IPS DF 4.7 (cell line): ENCODE data around the gene SENP7.
"Not testable (repeated sequence)": the region's sequence is repeated elsewhere in the genome, so short reads cannot be mapped to it uniquely, and the experiment has no call there.

Experiments used
- DNase-seq: peaks from one replicate; pipeline ENCODE4 v3.0.0-alpha.2; 2013; ENCODE audit warnings: low spot score; ENCODE audit errors: extremely low read depth

SENP7 gene

DNA sequence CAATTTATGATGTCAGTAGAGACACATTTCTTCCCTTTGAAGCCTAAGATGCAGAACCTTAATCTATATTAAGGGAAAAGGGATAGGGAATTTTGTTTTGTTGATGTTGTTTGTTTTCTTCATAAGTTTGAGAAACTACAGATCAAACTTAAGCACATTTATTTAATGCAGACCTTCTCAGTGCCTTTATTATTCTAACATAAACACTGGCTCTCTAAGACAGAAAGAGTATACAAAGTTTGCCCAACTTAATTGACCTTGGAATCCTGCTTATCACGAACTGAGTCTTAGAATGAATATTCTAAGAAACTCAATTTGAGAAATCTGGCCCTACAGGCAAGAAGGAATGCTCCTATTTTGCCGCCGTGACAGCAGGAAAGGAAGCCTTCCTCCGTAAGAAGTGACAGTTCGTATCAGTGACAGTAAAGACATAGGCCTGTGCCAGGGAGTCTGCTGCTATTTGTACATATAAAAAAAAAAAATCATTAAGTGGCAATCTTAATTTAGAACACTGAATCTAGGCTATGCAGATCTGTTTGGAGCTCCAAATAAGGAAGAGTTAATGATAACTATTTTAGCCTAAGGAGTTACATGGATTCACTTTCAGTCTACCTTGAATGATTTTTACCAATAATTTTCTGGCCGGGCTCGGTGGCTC lies 183.9 kb downstream of the SENP7 start:
- DNase-seq = no peak

DNA sequence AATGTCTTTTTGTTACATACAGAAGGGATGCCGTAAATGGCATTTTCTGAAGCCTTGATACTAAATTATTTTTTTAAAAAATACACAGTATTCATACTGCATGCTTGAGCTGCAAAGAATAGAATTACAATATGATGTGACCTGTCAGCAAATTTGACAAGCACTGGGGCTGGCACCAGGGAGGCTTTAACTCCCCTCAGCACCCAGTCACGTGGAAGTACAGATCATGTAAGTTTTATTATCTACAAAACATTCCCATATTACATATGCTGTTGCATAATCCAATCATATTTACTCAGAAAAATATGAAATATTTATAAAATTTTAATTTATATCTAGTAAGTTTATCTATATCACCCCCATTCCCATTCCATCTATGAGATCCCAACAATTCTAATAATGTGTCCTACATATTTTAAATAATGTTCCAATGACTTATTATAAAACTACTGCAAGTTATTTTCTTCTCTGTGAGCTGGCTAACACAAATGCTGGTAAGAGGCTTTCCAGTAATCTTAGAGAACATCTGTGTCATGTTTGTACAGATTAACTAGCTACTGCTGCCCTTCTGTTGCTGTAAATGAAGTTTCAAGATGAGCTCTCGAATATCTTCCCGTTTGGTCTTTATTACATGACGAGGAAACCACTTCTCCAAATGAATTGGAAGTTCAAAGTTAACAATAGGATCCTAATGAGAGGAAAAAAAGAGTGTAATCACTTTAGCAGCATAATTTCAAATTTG lies 187.4 kb downstream of the SENP7 start:
- no peak for DNase-seq

DNA sequence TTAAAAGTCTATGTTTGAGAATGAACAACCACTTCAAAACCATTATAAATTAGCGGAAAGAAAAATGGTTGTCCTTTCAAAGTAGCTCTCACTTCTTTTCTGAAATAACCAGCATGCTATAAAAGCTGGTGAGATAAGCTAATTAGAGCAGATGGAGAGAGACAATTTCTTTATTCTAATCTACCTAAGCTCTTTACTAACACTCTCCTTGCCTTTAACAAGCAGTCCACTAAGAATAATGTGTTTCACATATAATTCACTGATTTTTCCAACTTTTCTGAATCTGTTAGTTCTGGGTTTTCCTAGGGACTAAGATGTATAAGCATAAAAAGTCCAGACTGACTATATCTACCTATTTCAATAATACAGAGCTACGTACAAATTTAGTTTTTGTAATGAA lies 192.5 kb downstream of the SENP7 start, which contains the start of gene IMPG2:
Gene IMPG2, minus strand, starts transcription at position 101 of the 400 bp plus-strand sequence. CDS start 203 bp downstream, outside the sequence.
- DNase-seq = no peak

DNA sequence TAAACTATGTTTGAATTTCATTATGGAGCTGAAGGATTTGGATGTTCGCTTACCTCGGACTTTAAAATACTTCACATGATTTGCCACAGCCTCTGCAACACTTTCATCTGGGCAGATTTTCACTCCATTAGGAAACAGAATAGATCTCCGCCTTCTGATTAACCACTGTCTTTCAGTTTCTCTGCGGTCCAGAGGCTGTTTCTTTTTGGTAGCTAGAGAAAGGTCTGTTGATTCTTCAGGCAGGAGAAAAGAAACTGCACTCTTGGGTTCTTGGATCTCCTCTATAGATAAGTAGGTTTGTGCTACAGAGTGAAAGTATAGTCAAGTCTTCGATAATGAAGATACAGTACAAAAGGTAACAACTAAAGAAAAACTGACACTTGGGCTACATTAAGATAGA lies 193.5 kb downstream of the SENP7 start:
- DNase-seq = no peak

DNA sequence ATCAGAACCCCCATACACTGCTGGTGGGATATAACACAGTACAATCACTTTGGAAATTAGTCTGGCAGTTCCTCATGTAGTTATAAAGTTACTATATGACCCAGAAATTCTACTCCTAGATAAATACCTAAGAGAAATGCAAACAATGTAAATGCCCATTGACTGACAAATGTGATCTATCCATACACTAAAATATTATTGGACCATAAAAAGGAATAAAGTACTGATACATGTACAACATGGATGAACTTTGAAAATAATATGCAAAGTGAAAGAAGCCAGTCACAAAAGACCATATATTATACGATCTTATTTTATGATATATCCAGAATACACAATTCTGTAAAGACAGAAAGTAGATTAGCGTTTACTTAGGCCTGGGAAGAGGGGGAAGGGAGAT lies 200.5 kb downstream of the SENP7 start:
- no peak for DNase-seq

DNA sequence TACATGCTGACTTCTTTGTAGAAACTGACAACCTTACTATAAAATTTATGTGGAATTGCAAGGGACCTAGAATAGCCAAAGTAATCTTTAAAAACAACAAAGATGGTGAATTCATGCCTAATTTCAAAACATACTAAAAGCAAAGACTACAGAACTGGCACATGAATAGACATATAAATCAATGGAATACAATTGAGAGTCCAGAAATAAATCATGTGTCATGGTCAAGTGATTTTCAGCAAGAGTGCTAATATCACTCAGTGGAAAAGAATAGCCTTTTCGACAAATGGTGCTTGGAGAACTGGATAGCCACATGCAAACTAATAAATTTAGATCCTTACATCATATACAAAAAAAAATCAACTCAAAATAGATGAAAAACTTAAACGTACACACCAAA lies 201.3 kb downstream of the SENP7 start:
- no peak for DNase-seq

DNA sequence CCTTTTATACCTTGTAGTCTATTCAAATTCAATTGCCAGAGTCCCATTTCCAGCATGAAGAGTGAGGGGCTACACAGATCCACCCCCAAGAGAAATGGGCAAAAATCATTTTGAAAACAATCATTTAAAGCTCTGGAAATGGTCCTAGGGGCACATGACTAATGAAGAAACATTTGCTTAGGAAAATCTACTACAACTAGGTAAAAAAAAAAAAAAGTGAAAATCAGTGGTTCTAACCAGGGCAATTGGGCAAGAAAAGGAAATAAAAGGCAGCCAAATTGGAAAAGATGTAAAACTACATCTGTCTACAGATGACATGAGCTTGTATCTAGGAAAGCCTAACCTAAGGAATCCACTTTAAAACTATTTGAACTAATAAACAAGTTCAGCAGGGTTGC lies 202.0 kb downstream of the SENP7 start:
- no peak for DNase-seq

DNA sequence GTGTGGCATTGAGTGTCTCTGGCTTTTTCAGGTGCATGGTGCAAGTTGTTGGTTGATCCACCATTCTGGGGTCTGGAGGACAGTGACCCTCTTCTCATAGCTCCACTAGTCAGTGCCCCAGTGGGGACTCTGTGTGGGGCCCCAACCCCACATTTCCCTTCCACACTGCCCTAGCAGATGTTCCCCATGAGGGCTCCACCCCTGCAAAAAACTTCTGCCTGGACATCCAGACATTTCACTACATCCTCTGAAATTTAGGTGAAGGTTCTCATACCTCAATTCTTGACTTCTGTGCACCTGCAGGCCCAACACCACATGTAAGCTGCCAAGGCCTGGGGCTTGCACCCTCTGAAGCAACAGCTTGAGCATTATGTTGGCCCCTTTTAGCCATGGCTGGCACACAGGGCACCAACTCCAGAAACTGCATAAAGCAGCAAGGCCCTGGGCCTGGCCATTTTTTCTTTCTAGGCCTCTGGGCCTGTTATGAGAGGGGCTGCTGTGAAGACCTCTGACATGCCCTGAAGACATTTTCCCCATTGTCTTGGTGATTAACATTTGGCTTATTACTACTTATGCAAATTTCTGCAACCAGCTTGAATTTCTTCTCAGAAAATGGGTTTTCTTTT lies 204.8 kb downstream of the SENP7 start:
- not testable (repeated sequence) for DNase-seq

DNA sequence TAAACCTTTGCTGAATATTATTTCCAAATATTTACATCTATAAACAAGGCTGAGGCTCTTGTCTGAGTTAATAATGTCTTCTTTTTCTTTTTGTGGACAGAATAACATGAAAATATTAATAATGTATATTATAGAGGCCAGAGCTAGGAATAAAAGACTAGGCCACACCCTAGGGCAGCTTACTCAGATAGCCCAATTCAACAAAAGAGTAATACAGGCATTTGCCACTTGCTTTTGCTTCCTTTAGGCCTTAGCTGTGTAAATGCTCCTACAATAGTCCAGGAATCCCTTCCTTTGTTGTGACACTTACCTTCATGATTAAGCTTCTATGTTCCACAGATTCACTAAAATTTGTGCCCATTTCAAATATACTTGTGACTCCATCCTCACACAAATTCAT lies 209.2 kb downstream of the SENP7 start:
- DNase-seq = no peak

DNA sequence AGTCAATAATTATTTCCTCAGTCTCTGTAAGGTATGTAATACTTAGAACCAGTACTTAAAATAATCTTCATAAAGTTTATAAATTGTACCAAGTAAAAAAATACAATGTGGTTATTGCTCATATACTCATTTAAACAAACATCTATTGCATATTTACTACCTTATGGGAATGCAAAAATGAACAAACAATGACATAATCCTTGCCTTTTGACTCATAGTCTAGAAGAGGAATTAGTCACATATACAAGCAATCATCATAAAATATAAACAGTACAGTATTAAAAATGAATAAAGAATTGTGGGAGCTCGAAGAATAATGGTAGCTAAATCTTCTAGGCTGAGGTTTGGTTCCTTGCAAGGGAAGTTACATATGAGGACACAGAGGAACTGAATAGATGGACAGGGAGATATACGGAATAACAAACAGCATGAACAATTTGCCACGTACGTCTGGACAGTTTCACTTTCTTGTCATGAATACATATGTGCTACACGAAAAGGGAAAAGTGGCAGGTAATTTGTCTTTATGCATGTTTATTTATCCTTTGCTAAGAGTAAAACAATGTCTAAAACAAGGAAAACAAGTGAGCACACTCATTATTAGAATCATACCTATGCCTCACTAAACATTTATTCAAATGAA lies 209.8 kb downstream of the SENP7 start:
- no peak for DNase-seq

DNA sequence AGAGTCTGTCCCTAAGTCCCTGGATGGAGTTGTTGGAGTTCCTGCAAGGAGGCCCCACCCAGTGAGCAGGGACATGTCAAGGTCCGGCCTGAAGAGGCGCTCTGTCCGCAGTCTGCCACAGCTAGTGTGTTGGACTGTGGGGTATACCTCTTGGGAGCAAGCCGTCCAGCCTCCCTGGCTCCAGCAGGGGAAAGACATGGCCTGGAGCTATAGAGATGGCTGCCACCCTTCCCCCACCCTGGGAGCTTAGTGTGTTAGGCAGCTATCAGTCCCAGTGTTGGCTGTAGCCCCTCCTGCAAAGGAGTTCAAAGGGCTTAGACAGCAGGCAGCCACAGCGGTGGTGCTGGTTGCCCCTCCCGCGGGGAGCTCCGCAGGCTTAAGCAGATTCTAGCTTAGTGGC lies 212.9 kb downstream of the SENP7 start:
- DNase-seq = no peak

DNA sequence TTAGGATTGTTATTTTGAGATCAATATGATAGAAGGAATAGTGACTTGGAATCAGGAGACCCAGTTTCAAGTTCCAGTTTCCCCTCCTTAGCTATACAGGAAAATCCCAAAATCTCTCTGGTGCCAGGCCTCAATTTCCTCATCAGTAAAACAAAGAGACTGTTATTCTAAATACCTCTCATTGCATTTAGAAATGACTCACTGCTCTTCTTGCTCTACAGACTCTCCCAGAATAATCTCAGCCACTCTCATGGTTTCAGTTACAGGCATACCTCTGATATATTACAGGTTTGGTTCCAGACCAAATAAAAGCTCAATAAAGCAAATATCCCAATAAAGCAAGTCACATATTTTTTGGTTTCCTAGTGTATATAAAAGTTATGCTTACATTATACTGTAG lies 221.0 kb downstream of the SENP7 start:
- DNase-seq = no peak

DNA sequence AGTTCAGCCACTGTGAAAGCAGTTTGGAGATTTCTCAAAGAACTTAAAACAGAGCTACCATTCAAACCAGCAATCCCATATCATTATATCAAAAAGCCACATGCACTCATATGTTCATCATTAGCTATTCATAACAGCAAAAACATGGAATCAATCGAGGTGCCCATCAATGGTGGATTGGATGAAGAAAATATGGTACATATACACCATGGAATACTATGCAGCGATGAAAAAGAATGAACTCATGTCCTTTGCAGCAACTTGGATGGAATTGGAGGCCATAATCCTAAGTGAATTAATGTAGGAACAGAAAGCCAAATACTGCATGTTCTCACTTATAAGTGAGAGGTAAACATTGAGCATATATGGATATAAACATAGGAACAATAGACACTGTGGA lies 224.7 kb downstream of the SENP7 start:
- no peak for DNase-seq

DNA sequence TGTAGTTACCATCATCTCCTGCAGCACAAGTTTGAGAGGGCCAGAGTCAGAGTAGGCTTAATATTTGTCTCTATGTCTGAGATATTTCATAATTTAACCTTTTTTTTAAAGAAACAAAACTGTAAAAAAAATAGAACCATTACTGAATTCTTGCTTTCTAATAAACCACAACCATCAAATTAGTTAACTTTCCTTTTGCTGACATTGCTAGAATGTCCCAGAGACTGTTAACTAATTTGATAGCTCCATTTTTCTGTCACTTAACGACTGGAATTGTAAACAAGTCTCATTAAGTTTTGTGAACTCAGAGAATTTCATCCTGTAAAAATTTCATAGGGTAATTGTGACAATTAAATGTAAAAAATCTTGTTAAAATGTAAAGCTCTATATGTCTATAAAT lies 228.3 kb downstream of the SENP7 start:
- DNase-seq = no peak

DNA sequence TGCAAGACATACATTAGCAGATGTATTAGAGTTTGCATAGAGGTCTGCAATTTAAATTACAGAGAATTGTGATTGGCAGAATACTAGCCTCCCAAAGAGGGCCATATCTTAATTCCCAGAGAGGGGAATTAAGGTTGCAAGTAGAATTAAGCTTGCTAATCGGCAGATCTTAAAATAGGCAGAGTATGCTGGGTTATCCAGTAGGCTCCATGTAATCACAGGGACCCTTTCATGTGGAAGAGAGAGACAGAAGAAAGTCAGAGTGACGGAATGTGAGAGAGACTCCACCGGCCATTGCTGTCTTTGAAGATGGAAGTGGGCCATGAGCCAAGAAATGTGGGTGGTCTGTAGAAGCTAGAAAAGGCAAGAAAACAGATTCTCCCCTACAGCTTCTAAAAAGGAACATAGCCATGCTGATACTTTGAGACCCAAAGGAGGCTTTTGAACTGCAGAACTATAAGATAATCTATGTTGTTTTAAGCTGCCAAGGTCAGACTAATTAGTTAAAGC lies 231.4 kb downstream of the SENP7 start:
- no peak for DNase-seq

DNA sequence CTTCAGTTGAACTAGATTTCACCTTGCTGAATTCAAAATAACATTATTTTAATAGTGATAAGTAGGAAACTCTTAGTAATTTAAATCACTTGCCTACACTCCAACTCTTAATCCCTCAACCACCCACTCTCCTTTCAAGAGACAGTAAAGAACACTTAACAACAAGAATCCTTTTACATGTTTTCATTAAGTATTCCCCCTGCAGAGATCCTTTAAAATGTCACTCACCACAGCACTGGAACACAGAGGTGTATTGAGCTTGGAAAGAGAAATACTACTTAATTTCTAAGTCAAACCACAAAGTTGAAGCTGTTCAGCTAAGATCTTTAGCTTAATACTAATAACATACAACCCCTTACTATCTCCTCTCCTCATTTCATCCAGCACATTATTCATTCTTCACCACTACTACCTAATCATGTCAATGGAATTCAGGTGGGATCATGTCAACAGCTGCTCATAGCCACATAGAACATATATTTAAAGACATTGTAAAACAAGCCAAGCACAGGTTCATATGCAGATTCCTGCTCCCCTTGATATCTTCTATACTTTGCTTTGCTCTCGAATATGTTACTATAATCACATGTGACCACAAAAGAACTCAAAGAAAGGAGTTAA lies 233.1 kb downstream of the SENP7 start:
- DNase-seq = no peak

DNA sequence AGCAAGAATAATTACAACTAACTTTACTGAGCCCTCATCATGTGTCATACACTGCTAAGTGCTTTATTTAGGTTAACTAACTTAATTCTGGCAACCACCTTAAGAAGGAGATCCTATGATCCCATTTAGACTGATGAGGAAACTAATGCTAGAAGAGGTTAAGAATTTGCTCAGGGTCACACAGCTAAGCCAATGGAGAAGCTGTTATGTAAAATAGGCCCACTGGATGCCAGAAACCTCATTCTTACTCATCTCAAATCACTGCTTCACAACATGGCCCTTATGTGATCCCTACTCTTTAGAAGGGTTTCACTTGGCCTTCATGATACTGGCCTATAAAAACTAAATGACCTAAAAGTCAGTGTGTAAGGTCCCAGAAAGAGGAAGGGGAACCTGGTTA lies 233.8 kb downstream of the SENP7 start:
- no peak for DNase-seq

DNA sequence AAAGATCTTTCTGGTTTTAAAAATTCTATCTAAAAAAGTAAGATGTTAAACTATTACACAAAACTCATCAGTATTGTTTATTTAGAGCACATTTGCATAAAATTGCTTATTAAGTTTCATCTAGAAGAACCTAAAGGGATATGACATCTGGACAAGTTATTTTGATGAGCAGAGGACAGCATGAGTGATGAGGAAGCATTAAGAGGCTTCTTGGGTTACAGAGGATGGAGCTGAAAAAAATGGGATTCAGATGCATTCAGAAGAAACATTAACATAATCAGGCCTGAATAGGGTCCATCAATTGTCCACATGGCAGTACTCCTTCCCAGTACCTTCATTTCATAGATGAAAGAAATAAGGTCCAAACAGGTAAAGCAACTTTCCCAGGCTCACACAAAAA lies 234.3 kb downstream of the SENP7 start:
- DNase-seq = no peak
